HG03095 (cell line): ENCODE measurements around the gene TRIM24.

Source experiments
- ATAC-seq: cut with Tn5 transposase; IDR thresholded peaks from one replicate; pipeline ENCODE4 v1.9.1; 2021; ENCODE audit warnings: moderate library complexity; ENCODE audit not compliant: unreplicated experiment

Gene TRIM24

GRCh38 chr7:138568655-138569054 is 108.6 kb downstream of the TRIM24 start:
- ATAC-seq: no peak

DNA sequence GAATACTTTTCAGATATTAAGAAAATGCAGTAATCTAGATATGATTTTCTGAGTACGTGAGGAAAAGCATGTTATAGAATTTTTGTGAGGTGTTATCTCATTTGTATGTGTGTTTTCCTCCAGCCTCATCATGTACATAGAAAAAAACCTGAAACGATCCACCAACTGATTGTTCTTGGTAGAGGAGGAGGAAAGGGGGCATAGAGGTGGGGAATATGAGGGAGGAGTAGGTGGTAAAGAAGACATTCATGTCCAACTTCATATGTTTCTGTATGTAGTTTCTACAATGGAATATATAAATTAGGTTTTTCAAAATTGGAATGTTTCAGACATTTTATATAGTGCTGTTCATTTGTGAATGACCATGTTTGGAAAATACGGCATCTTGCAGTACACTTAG is 109.4 kb downstream of the TRIM24 start:
- ATAC-seq: no peak

GRCh38 chr7:138570715-138571114 is 110.7 kb downstream of the TRIM24 start:
- no peak for ATAC-seq

DNA sequence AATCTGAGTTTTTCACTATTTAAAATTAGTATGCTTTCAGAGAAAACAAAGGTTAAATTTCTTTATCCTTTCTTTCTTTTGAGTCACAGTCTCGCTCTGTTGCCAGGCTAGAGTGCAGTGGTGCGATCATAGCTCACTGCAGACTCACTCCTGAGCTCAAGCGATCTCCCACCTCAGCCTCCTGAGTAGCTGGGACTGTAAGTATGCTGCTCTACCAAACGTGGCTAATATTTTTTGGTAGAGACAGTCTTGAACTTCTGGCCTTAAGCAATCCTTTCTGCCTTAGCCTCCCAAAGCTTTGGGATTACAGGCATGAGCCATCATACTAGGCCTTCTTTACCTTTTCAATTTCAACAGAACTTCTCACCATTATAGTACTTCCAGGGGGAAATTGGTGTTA is 113.7 kb downstream of the TRIM24 start:
- no peak for ATAC-seq

- no peak for ATAC-seq
These were observed 115.9 kb downstream of the TRIM24 start for GRCh38 chr7:138575897-138576428.

- no peak for ATAC-seq
These were observed 119.1 kb downstream of the TRIM24 start for GRCh38 chr7:138579136-138579535.

DNA sequence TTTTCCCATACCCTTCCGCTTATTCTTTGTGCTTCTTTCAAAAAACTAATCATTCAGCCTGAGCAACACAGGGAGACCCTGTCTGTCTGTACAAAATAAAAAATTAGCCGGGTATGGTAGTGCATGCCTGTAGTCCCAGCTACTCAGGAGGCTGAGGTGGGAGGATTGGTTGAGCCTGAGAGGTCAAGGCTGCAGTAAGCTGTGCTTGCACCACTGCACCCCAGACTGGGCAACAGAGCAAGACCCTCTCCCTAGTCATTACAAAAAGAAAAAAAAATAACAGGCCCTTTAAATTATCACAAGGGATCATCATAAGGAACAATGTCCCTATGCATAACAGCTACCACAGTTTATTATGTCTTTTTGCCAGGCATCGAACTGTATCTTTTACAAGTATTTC is 119.6 kb downstream of the TRIM24 start:
- no peak for ATAC-seq

GRCh38 chr7:138581065-138581464 is 121.0 kb downstream of the TRIM24 start:
- ATAC-seq: no peak

DNA sequence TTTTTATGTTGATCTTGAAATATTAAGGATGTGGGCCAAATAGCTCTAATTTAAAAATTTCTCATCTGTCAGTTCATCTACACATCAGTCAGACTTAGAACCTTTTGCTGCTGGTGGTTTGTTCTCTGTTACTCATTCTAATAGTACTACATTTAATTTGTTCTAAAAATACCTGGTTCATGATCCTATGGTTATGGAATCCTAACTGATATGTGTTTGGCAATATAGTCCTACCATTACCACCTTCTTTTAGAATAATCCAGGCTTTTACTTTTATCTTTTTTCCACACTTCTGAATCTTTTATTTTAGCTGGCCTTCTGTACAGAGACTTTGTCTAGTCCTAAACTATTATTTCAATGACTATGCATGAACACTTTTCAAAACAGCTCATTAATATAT is 124.2 kb downstream of the TRIM24 start:
- no peak for ATAC-seq

DNA sequence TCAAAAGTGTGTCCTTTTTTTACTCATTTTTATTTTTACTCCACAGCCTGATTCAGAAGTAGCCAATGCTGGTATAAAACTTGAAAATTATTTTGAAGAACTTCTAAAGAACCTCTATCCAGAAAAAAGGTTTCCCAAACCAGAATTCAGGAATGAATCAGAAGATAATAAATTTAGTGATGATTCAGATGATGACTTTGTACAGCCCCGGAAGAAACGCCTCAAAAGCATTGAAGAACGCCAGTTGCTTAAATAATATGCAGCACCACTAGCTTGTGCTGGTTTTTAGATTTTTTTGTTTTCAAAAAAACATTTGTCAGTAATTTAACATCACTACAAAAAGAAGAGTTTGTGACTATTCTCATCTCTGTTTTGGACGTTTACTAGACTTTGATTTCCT is 124.6 kb downstream of the TRIM24 start:
- ATAC-seq: no peak

GRCh38 chr7:138585283-138585993 is 125.4 kb downstream of the TRIM24 start:
- ATAC-seq: no peak

DNA sequence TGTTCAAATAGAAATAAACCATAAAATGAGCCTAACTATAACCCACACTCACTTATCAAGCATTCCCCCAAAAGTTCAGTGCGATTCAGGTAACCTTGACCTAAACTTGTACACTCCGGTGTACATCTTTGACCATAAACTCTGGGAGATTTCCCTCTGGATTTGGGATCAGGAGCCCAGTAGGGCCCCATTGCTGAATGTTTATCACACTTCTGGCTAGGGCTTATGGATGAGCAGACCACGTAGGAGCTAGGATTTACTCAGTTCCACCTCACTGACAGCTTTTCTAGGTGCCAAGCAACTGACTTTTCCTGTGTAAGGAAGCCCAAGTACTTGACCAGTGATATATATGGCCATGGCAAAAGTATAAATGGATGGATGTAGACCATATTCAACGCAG is 127.4 kb downstream of the TRIM24 start:
- no peak for ATAC-seq

- ATAC-seq: no peak
These were observed 128.9 kb downstream of the TRIM24 start for GRCh38 chr7:138588986-138589385.

GRCh38 chr7:138590154-138590553 is 130.1 kb downstream of the TRIM24 start:
- no peak for ATAC-seq

DNA sequence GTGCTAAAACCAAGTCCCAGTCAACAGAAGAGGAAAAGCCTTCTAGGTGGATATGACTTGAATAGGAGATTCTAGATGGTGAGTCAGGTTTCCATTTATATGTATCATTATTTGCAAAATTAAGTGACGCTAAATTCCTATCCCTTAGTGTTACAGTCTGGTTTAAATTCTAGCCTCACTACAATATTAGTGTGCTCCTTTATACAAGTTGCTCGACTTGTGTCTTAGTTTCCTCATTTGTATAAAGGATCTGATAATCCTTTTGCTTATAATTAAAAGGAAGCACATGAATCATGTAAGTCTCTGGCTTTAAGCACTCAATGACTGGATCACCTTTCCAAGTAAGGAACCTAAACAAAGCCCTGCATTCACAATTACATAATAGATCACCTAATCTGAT is 135.4 kb downstream of the TRIM24 start:
- no peak for ATAC-seq

DNA sequence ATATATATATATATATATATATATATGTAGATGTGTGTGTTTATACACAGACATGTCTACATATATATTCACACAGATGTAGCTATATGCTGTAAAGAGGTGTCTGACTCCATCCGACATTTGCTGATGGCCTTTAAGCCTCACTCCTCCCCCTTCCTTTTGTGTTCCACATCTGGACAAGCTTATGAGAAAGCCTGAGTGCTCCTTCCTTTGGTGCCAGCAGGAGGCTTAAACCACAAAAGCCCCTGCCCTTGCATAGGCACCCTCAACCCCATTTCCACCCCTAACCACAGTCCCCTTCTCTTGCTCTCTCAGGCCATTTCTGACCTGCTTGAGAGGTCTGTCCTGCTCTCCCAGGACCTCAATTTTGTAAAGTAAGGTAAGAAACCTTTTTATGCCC is 142.4 kb downstream of the TRIM24 start:
- ATAC-seq: no peak

DNA sequence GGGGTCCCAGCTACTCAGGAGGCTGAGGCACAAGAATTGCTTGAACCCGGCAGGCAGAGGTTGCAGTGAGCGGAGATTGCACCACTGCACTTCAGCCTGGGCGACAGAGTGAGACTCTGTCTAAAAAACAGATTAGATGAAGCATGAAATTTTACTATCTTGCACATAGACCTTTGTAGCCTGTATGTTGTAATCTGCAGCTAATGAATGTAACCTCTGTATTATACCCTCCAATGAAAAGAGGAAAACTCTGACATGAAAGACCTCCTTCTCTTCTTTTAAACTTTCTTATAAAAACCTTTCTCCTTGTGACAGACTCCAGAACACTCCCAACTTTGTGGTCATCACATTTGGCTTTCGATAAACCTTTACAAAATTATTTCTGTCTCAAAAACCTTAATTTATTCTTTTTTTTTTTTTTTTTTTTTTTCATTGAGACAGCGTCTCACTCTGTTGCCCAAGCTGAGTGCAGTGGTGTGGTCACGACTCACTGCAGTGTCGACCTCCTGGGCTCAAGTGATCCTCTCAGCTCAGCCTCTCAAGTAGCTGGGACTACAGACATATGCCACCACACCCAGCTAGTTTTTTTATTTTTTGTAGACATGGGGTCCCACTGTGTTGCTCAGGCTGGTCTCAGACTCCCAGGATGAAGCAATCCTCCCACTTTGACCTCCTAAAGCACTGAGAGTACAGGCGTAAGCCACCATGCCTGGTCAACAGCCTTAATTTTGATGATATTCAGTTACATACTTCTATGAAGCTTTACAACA is 143.7 kb downstream of the TRIM24 start:
- no peak for ATAC-seq

DNA sequence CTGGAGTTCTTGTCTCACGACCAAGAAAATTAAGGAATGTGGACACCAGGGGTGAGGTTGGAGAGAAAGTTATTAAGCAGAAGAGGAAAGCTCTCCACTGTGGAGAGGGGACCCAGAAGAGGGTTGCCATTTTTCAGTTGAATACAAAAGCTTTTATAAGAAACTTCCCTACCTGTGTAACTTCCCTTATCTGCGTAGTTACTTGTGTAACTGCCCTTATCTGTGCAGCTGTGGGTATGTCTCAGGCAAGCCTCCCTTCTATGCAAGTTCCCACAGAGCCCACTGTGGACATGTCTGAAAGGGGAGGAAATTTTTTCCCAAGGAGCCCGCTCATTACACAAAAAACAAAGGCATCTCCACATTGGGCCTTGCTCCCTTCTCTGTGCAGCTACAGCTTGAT is 146.2 kb downstream of the TRIM24 start:
- no peak for ATAC-seq

DNA sequence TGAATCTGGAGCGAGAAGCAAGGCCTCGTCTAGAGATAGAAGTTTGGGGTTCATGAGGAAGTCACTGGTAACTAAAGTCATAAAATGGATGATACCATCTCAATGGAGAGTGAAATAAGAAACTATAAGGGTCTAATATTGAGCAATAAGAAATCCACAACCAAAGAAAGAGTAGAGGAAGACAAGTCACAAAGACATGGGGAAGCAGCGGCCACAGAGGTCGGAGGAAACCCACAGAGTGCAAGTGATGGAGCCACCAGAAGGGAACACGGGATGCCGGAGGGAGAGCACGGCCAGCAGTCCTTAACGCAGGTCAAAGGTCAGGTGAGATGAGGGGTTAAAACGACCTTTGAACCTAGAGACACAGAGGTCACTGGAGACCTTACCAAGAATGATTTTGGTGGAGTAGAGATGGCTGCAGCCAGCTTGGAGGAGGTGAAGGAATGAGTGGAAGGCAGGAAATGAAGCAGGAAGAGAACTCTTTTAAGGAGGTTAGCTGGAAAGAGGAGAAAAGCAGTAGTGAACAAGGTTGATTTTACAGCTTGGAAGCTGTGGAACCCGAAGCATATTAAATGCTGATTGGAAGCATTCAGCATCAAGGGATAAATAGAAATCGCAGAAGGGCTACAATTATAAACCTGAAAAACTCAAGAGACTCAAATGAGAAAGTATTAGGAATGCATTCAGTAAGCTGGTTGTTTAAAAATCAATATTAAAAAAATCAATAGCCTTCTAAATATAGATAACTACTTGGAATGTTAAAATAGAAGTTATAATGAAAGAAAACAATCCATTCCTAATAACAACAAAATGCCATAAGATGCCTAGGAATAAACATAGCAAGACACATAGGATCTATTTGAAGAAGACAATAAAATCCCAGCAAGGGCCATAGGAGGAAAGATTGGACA is 147.4 kb downstream of the TRIM24 start:
- ATAC-seq: no peak

- peak; percentile 80 for ATAC-seq
These were observed 148.2 kb downstream of the TRIM24 start for GRCh38 chr7:138608275-138608674.

GRCh38 chr7:138610671-138611170 is 150.7 kb downstream of the TRIM24 start:
- ATAC-seq: no peak
